ENCODE results near the gene SEMA3G. TPM values are rescaled to one million over a fixed set of nuclear protein-coding genes. Genes with fewer than 3 reads are reported as not detected.

SEMA3G gene
- total RNA-seq, 2 donors from 2014 or later: 2.4 to 2.6 TPM

DNA sequence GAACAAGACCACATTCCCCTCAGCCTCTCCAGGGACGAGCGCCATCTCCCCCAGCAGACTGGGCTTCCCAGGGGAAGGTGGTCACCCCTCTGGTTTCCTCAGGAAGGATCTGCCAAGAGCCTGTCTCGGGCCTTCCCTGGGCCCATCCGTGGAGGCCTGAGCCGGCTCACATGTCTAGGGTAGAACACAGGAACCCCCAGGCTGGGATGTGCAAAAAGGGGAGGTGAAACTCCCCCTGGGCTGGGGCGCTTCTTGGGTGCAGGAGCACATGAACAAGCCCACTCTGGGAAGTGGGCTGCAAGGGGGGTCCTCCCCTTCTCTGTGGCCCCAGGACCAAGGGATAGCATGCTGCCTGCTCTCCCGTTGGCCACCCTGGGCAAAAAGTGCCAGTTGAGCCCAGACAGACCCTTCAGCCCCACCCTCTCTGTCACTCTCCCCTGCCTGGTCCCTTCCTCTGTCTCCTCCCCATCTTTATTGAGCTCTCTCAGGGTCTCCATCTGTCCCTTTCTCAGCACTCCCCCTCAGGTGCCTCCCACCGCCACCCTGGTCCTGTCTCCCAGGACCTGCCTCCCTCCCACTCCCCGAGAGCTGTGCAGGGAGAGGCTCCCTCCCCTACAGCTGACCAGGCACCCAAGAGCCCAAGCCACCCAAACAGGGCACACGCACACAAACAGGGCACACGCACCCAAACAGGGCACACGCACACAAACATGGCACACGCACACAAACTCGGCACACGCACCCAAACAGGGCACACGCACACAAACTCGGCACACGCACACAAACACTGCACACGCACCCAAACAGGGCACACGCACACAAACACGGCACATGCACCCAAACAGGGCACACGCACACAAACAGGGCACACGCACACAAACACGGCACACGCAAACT, 864 bp downstream of the SEMA3G start:
- H3K9ac ChIP-seq (ENCODE audit: low read depth in 2 of 2, low read length in 2 of 2): no peak overlapping the region
- H3K27ac ChIP-seq: no peak overlapping the region
- H3K4me1 ChIP-seq: no peaks in the 10 kb centered on the region
- no peaks in the 10 kb centered on the region for H3K9me3 ChIP-seq
- H3K36me3 ChIP-seq: no peaks in the 10 kb centered on the region
- DNase-seq: no peak
- H3K4me3 ChIP-seq: no peak overlapping the region
- no peak for TF ChIP-seq CTCF (IDR thresholded peaks at IDR 0.05)
- no peaks in the 10 kb centered on the region for H3K27me3 ChIP-seq
- intact Hi-C loops (cut with DNase I): no loop called here

- Histone ChIP-seq H3K27me3 (no peaks in the 10 kb centered on the region), H3K4me1 (no peaks in the 10 kb centered on the region), H3K36me3 (no peaks in the 10 kb centered on the region), H3K4me3 (no peak overlapping the region), H3K27ac (no peak overlapping the region), H3K9me3 (no peaks in the 10 kb centered on the region), H3K9ac (ENCODE audit: low read depth in 2 of 2, low read length in 2 of 2) (no peak overlapping the region)
- no peak for TF ChIP-seq CTCF (IDR thresholded peaks at IDR 0.05)
- no peak for DNase-seq
- intact Hi-C loops (cut with DNase I): no loop called here
These were observed 1.7 kb downstream of the SEMA3G start for GRCh38 chr3:52443268-52443610.

DNA sequence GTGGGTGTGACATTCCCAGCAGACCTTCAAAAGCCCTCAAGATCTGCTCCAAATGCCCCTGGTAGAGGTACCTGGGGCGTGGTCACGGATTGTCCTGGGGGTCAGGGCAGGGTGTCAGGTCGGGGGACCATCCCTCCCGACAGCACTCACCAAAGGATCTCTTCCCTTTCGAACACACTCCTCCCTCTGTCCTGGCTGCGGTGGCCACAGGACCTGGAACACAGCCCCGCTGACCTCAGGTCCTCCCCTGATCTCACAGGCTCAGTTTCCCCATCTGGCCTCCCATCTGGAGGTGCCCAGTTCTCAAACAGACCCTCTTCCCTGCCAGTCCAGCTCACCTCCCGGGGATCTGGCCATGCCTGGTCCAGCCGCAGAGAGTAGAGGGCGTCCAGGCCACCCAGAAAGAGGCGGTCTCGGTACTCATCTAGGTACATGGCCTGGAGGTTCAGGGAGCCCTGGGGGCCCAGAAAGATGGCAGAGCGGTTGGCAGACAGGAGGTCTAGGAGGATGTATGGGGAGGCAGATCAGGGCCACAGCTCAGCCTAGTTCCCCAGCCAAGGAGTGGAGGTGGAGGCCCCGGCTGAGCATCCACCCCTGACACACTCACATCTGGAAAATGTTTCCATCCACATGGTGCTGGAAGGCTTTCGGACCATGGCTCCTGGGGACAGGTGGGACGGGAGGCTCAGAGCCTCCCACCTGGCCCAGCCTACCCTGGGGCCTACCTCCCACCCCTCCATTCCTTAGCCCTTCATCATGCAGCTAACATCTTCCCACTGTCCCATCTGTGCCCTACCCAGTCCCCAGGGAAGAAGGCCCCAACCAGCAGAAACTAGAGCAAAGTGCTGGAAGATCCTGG, 2.3 kb downstream of the SEMA3G start:
- no peak for DNase-seq
- no peaks in the 10 kb centered on the region for H3K9me3 ChIP-seq
- H3K27ac ChIP-seq: no peak overlapping the region
- H3K27me3 ChIP-seq: no peaks in the 10 kb centered on the region
- H3K36me3 ChIP-seq: no peaks in the 10 kb centered on the region
- TF ChIP-seq CTCF (IDR thresholded peaks at IDR 0.05): no peak
- no peaks in the 10 kb centered on the region for H3K4me1 ChIP-seq
- no peak overlapping the region for H3K9ac ChIP-seq (ENCODE audit: low read depth in 2 of 2, low read length in 2 of 2)
- no peak overlapping the region for H3K4me3 ChIP-seq
- intact Hi-C loops (cut with DNase I): no loop called here

DNA sequence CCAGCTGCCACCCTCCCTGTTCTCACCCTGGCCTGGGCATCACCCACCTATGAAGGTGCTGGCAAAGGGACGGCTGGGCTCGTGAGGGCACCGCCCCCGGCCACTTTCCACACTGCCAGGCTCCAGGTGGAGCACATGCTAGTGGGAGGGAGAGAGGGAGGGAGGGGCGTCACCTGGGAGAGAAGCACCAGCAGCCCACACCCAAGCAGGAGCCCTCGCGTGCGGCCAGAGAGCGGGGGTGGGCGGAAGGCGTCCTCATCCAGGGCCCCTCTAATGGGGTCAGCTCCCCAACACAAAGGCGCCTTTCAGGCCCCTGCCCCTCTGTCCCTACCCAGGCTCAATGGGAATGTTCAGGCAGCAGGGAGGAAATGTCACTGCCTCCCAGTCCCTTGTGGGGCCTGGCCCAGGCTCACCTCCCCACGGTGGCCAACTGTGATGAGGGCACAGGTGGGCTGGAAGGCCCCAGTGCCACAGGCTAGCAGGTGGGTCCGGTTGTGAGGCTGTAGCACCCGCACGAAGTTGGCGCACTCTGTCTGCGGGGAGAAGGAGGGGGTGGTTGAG, 3.1 kb downstream of the SEMA3G start:
- H3K4me1 ChIP-seq: no peaks in the 10 kb centered on the region
- H3K9ac ChIP-seq (ENCODE audit: low read depth in 2 of 2, low read length in 2 of 2): no peak overlapping the region
- H3K4me3 ChIP-seq: no peak overlapping the region
- no peak for TF ChIP-seq CTCF (IDR thresholded peaks at IDR 0.05)
- H3K9me3 ChIP-seq: no peaks in the 10 kb centered on the region
- intact Hi-C loops (cut with DNase I): no loop called here
- no peak for DNase-seq
- no peaks in the 10 kb centered on the region for H3K27me3 ChIP-seq
- no peaks in the 10 kb centered on the region for H3K36me3 ChIP-seq
- H3K27ac ChIP-seq: no peak overlapping the region

GRCh38 chr3:52441091-52441771, 3.7 kb downstream of the SEMA3G start:
- no peaks in the 10 kb centered on the region for H3K27me3 ChIP-seq
- no peaks in the 10 kb centered on the region for H3K9me3 ChIP-seq
- no peak overlapping the region for H3K27ac ChIP-seq
- H3K4me3 ChIP-seq: no peak overlapping the region
- H3K4me1 ChIP-seq: no peaks in the 10 kb centered on the region
- no peak for DNase-seq
- TF ChIP-seq CTCF (IDR thresholded peaks at IDR 0.05): no peak
- H3K36me3 ChIP-seq: no peaks in the 10 kb centered on the region
- intact Hi-C loops (cut with DNase I): no loop called here
- no peak overlapping the region for H3K9ac ChIP-seq (ENCODE audit: low read depth in 2 of 2, low read length in 2 of 2)
